GM21529 (cell line): ENCODE results near the gene LIF.
"Not testable (repeated sequence)": the region's sequence is repeated elsewhere in the genome, so short reads cannot be mapped to it uniquely, and the experiment has no call there.

Source experiments
- ATAC-seq: cut with Tn5 transposase; IDR thresholded peaks from one replicate; pipeline ENCODE4 v1.9.1; 2021; ENCODE audit not compliant: unreplicated experiment

The LIF gene

DNA sequence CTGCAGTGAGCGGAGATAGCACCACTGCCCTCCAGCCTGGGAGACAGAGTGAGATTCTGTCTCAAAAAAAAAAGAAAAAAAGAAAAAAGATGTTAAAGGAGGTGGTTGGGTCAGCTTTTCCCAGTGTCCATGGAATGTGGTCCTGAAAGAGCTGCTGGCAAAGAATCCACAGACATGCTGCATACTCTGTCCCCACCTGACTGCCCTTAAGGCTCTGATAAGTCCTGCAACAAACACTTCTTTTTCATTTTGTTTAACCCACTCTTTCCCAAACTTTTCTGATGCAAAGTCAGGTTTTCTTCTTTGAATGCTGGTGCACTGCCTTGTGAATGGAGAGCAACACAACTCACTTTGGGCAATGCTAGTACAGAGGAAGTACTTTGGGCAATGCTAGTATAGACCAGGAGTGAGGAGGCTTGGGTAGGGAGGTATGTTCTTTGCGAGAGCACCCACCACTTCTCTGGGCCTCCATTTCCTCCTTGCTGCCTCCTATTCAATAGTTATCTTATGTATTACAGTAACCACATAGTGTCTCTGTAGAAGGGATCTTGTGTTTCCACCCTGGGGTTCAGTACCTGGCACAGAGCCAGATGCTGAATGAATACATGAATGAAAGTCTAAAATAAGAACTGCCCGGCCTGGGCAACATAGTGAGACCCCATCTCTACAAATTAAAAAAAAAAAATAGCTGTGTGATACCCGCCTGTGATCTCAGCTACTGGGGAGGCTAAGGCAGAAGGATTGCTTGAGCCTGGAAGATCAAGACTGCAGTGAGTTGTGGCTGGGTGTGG lies 18.9 kb downstream of the LIF start:
- ATAC-seq = no peak

DNA sequence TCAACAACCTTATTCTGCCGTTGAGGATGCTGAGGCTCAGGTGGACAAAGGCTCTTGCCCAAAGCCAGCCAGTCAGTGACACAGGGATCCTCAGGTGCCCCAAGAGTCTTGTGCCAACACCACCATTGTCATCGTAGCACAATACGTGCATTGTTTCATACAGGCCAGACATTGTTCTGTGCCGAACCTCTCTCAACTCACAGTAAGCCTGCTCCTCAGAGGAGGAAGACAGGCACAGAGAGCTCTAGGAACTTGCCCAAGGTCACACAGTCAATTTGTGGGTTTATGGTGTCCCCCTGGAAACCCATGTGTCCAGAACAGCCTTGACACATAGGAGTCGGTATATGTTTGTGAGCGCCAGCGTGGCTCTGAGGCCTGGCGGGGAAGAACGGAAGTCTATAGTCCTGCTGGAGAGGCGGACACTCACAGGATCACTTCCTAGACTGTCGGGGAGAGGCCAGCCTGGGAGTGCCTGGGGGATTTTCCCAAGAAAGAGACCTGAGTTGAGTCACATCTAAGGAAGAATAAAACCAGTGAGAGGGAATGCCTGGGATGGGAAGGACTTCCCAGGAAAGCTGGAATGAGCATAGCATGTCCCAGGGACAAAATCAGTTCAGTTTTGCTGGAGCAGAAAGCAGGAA lies 20.2 kb downstream of the LIF start:
- ATAC-seq = no peak

DNA sequence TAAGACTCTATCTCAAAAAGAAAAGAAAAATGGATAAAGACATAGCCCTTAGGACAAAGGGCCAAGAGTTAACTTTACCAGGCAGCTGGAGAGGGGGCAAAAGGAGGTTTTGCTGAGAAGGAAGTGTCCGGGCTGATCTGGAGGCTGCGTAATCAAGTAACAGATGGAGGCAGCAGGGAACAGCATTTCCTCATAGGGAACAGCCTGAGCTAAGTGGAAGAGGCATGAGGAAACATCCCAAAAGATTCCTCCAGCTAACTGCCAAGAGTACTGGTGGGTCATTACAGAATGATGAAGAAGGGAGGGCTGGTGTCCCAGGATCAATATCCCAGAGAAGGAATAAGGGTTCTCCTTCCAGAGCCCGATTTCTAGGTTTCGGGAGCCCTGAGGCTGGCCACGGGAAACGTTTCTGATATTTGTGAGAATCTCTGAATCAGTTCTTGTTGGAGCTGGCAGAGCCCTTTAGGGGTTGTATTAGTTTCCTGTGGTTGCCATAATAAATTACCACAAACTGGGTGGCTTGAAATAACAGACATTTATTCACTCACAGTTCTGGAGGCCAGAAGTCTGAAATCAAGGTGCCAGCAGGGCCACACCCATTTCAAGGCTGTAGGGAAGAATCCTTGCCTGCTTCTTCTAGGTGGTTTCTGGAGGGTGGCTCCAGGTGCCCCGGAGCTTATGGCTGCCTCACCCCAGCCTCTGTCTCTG lies 21.2 kb downstream of the LIF start:
- ATAC-seq = no peak

DNA sequence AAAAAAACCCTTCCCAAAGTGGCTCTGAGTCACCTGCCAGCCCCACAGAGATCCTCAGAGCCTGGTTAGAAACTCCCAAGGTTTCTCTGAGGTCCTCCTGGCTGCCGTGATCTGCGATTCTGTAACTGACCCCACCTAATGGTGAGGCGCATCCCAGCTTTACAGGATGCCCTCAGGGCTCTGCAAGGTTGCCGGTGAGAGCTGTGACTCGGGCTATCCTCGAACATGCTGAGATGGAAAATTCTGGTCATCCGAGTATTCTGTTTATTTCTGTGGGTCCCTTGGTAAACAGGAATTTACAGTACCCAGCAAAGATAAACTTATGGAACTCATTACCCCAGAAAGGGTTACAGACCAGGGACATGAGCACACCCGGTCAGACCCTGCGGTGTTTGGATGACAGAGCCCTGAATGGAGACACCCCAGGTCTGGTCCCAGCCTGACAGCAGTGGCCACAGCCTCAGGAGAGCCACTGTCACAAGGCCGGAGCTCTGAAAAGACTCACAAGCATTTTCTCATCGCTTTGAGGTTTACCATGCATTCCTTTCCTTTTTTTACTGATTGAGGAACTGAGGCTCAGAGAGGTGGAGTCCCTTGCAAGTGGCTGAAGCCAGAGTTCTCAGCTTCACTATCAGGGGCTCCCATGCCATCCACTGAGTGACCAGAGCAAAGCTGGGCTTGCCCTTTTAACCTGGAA lies 22.2 kb downstream of the LIF start:
- no peak for ATAC-seq

DNA sequence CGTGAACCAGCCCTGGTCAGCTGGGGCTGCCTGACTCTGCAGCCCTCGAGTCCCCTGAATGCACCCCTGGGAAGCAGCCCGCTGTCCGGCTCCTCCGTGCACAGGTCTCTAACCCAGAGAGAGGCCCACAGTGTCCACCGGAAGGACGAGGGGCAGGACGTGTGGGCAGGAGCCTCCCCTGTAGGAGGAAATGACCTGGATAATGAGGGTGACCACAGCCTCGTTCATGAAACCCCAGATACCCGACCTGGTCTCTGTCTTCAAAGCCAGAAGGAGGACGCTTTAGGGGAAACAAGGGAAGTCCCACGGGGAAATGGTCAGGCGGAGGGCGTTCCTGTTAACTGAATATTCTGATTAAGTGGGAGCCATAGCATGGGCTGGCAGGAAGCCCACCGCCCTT lies 23.3 kb downstream of the LIF start:
- no peak for ATAC-seq

DNA sequence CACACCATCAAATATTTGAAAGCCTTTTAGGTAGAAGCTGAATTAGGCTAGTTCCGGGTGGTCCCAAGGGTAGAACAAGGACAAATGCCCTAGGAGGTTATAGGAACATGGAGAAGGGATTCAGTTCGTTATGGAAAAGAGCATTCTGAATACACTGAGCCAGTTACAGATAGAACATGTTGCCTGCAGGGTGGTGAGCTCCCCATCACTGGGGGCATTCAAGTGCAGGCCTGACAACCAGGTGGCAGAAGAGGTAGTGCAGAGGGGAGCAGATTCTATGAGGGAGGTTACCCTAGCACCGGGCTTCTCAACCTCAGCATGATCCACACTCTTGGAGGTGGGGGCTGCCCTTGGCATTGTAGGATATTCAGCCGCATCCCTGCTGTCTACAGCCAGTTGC lies 24.2 kb downstream of the LIF start:
- ATAC-seq = no peak

DNA sequence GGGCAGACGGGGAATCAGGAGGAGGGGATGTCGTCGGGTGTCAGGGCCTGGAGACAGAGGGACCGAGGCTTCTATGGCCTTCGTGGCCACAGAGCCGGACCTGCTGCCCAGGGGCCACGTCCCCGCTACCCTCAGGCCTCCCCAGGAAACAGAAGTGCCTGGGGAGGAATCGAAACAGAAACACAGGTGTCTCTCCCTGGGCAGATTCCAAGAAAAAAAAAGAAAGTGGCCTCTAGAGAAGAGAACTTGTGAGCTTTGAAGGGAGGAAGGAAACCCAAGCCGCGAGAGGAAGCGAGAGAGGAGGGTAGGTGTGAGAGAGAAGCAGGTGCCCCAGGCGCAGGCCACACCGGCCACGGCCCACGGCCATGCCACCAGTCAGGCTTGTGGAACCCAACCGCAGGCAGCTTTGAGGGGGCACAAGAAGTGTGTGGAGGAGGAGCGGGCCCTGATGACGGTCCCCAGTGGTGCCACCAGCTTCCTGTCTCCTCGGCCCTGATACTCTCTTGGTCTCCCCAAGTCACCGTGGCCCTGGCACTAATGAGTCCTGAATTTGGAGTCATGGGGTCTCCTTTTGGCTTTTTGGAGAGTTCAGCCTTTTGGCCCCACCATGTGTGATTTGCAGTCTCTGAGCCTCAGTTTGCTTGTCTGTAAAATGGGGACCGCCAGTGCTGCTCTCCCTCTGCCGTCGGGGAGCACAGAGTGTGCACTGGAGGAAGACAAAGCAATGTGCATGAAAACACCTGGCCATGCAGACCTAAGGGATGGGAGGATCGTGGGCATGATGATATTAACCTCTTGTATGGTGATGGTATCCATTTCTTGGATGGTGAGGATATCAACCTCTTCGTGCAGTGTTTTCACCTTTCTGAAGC lies 25.2 kb downstream of the LIF start:
- no peak for ATAC-seq

DNA sequence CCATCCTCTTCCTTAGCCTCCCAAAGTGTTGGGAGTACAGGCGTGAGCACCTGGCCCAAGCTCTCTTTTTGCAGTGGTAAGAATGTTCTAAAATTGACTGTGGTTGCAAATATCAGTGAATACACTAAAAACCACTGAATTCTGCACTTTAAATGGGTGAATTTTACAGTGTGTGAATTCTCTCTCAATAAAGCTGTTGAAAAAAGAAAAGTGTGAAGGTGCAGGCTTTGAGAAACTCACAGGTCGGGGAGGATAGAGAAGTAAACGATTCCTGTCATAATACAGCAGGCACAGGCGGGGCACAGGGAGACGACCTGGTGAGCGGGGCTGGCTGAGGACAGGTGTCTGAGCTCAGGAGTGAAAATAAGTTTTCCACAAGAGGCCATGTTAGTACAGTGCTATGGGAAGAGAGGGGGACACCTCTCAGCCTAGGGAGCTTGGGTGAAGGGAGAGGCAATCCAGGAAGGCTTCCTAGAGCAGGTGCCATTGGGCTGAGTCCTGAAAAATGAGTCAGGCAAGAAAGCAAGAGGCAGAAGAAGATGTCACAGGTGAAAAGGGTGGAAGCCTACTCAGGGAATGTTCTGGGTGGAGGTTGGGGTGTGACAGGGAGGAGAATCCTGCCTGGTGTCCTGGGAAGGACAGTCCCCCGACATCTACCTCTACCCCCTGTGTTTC lies 26.1 kb downstream of the LIF start:
- ATAC-seq = no peak

DNA sequence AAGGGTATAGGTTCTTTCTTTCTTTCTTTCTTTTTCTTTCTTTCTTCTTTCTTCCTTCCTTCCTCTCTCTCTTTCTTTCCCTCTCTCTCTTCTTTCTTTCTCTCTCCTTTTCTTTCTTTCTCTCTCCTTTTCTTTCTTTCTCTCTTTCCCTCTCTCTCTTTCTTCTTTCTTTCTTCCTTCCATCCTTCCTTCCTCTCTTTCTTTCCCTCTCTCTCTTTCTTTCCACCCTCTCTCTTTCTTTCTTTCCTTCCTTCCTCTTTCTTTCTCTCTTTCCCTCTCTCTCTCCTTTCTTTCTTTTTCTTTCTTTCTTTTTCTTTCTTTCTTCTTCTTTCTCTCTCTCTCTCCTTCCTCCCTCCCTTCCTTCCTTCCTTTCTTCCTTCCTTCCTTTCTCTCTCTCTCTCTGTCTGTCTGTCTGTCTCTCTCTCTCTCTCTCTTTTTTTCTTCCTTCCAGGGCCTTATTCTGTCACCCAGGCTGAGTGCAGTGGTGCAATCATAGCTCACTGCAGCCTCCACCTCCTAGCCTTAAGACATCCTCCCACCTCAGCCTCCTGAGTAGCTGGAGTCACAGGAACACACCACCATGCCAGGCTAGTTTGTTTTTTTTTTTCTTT lies 26.8 kb downstream of the LIF start:
- ATAC-seq = no peak

DNA sequence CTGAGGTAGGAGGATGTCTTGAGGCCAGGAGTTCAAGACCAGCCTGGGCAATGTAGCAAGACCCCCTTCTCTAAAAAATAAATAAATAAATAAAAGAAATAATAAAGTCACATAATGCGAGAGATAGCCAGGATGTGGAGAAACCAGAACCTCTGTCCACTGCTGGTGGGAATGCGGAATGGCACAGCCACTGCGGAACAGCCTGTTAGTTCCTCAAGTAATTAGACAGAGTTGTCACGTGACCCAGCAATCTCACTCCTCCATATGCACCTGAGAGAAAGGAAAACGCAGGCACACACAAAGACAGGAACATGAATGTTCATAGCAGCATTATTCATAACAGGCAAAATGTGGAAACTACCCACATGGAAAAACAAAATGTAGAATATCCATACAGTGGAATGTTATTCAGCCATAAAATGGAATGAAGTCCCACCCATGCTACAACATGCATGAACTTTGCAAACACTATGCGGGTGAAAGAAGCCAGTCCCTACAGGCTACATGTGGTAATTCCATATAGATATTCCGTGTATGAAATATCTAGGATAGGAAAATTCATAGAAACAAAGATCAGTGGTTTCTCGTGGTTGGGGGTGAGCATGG lies 27.4 kb downstream of the LIF start:
- ATAC-seq = no peak

DNA sequence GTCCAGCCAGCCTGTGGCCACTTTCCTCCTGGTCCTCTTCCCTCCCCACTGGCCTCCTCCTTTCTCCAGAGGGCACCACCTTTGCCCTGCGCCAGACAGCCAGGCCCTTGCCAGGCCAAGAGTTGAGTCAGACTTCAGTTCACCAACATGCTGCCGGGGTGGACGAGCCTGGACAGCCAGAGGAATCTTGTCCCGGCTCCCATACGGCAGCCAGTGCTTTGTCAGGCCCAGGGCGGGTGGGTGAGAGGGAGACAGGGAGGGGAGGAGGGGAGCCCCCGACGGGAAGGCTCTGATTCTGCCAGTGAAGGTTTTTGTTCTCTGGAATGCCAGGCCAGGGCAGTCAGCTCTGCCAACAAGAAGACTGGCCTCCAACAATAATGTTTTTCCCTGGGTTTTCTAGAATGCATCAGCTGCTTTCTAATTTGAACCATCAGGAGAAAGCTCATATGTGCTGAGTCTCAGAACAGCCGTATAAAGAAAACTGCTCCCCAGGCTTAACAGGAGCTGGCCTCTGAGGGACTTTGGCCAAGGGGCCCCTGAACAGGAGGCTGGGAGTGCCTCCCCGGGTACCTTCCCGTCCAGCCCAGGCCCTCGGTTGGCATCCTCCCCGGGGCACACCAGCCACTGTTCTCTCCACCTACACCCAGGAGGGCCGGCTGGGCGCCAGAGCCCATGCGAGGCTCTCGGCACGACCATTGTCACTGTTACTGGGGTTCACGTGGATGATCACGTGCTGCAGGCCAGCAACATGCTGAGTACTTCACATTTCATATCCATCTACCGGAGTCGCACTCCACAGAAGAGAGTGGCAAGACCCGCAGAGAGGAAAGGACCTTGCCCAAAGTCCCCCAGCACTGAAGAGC lies 28.6 kb downstream of the LIF start:
- no peak for ATAC-seq

DNA sequence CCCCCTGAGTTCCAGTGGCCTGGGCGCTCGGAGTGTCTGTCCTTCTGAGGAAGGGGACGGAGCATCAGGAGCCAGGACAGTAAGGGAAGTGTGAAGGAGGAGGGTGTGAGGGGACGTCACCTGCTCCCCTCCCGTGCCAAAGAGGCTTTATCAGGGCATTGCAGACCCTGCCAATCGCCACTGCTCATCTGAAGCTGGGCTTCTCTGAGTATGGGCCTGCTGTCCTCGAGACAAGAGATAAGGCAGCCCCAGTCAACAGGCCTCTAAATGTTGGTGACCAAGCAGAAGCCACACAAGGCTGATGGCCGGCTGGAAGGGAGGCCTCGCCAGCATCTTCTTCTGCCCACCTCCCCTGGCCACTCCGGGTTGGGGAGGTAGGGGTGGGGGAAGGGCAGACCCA lies 29.8 kb downstream of the LIF start:
- no peak for ATAC-seq

DNA sequence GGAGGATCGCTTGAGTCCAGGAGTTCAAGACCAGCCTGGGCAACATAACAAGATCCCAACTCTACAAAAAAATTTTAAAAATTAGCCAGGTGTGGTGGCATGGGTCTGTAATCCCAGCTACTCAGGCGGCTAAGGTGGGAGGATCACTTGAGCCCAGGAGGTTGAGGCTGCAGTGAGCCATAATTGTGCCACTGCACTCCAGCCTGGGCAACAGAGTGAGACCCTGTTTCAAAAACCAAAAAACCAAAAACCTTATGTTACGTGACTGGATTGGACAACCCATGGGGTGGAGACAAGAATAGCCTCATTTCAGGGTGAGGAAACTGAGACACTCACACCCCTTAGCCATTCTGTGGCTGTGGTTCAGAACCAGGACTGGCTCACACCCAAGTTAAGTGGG lies 30.3 kb downstream of the LIF start:
- ATAC-seq = not testable (repeated sequence)

DNA sequence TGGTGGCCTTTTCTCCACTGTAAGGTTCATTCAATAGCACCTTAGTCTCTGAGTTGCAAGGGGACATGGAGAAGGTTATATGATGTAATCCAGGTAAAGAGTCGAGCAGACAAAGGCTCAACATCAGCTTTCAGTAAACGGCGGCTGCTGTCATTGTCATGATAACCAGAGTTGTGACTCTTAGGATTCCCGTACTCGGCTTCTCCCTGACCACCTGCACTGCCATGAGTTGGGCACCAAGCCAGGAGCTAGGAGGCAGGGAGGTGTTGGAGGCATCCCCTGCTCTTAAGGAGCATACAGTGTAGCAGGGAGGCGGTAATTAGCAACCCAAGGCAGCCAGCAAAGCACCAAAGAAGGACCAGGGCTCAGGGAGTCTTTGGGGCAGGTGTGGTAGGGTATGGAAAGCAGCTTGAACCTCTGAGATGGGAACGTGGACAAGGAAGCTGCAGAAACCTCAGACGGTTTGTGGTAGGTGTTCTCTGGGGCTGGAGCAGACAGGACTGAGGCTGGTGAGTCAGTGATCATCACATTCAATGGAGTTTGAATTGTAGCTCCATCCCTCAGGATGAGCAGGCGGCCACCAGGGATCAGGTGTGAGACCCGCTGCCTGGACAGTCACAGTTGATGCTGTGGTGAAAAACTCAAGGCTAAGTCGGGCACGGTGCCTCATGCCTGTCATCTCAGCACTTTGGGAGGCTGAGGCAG lies 31.7 kb downstream of the LIF start:
- no peak for ATAC-seq

DNA sequence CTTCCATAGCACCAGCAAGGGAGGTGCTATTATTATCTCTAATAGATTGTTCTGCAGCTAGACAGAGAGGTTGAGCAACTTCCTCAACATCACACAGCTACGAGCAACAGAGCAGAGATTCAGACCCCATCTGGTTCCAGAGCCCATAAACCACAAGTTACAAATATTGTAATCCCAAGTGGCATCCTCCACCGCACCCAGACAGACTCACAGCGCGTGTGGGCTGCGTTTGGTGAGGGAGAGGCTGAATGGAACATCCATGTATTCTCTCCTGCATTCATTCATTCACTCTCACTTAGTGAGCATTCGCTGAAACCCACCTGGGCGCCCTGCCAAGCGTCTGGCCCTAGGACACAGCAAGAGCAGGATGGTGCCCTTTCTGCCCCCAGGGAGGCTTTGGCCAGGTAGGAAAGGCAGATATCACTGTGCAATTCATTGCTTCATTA lies 33.5 kb downstream of the LIF start:
- no peak for ATAC-seq

DNA sequence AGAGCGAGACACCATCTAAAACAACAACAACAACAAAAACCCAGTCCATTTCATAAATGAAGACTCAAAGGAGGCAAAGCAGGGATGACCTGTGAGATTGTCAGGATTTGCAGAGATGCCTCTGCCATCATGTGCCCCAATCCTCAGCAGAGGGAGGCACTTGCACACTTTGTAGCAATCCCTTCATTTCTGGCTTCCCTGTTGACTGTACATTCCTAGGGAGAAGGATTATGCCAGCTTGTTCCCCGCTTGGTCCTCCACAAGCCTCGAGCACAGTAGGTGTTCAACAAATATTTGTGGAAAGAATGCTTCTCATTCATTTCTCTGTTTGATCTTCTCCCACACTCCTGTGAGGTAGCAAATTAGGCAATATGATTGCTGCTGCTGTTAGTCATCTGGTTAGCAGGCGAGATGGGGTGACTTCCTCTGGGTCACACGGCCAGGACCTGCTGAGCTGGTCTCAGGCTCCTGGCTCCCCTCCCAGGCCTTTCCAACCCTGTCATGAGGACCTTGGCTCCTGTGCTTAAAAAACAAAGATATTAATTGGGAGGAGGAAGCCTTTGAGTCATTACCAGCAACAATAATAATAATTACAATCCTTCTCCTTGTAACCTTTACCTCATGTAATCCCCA lies 34.1 kb downstream of the LIF start:
- ATAC-seq = no peak
